Vagina (tissue), 2 donors: ENCODE data around the gene PSAPL1. TPM values are rescaled to one million over a fixed set of nuclear protein-coding genes. Genes with fewer than 3 reads are reported as not detected.

Experiments used
- DNase-seq, 2 donors: peaks; one replicate each; pipeline ENCODE4 v3.0.0-alpha.2; 2017; ENCODE audit errors: extremely low spot score in 2 of 2
- H3K27ac ChIP-seq: fragments of 200-600 bp; sonication (generic); one replicate; pipeline ENCODE4 v1.5.1; 2019
- H3K27me3 ChIP-seq: fragments of 200-600 bp; sonication (generic); one replicate; pipeline ENCODE4 v1.5.1; 2019
- H3K36me3 ChIP-seq, 2 donors: fragments of 200-600 bp; sonication (generic); one replicate each; pipeline ENCODE4 v1.5.1; 2017 to 2019
- H3K4me1 ChIP-seq: fragments of 200-600 bp; sonication (generic); one replicate; pipeline ENCODE4 v1.5.1; 2019
- H3K4me3 ChIP-seq, 2 donors: fragments of 200-600 bp; sonication (generic); 1 replicate in 1 of 2; 2 replicates in 1 of 2; pipeline ENCODE4 v1.5.1; 2016 to 2019
- H3K9me3 ChIP-seq: fragments of 200-600 bp; sonication (generic); one replicate; pipeline ENCODE4 v1.5.1; 2019
- CTCF ChIP-seq, 3 experiments: fragments of 450-650 bp in 2 of 3; fragments of 200-600 bp in 1 of 3; sonication (generic) in 1 of 3; IDR thresholded peaks; one replicate each; pipeline ENCODE4 v1.5.1; 2017 to 2019; ENCODE audit warnings: antibody characterized with exemption in 3 of 3, mild to moderate bottlenecking in 2 of 3, moderate library complexity in 2 of 3
- POLR2A ChIP-seq, 2 donors: fragments of 450-650 bp; IDR thresholded peaks; one replicate each; pipeline ENCODE4 v1.6.1; 2017; ENCODE audit warnings: antibody characterized with exemption in 2 of 2, mild to moderate bottlenecking in 2 of 2, moderate library complexity in 2 of 2
- POLR2AphosphoS5 ChIP-seq, 2 donors: sonication (generic); formaldehyde crosslinking; IDR thresholded peaks; one replicate each; pipeline ENCODE4 v1.9.0; 2017; ENCODE audit warnings: antibody characterized with exemption in 2 of 2, mild to moderate bottlenecking in 2 of 2, low read depth in 1 of 2; ENCODE audit not compliant: insufficient read depth in 1 of 2
- intact Hi-C: fragments of 100-400 bp; cut with DNase I; formaldehyde crosslinking; loops from one replicate; pipeline ENCODE4 v1.15.1; 2023
- total RNA-seq: library from RNA; depleted of rRNA; stranded (reverse); fragments of >200 nt; gene quantifications from one replicate; pipeline ENCODE4 v1.2.3, GENCODE V29; 2016

Gene PSAPL1
- total RNA-seq, 1 donor from 2014 or later, result not detected

DNA sequence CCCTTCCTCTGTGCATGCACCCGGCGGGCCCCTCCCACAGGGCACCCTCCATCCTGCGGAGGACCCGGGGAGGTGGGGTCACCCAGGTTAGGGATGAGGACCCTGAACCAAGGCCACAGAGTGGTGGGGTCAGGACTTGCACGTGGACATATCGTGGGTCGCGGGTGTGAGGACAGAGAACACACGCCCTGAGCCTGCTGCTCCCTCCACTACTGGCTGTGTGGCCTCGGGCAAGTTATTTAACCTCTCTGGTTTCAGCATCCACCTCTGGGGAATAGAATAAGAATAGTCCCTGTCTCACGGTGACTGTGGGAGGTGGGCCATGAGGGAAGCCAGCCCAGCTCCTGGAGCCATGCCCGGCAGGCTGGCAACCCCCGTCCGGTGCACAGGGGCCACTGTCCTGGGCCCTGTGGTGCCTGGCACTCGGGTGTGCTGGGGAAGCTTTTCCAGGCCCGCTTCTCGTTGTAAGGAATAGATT lies 5.1 kb downstream of the PSAPL1 start:
- Histone ChIP-seq H3K9me3 (no peaks in the 10 kb centered on the region), H3K36me3 (no peaks in the 10 kb centered on the region), H3K27me3 (no peaks in the 10 kb centered on the region), H3K4me3 (no peak overlapping the region), H3K4me1 (no peaks in the 10 kb centered on the region), H3K27ac (no peak overlapping the region)
- intact Hi-C loops, result no loop called here
- DNase-seq, result no peak
- TF ChIP-seq POLR2AphosphoS5 (IDR thresholded peaks at IDR 0.05; ENCODE audit: insufficient read depth in 1 of 2, low read depth in 1 of 2) (no peak), CTCF (IDR thresholded peaks at IDR 0.05) (no peak), POLR2A (IDR thresholded peaks at IDR 0.05) (no peak)

GRCh38 chr4:7429069-7429416 lies 5.7 kb downstream of the PSAPL1 start:
- Histone ChIP-seq H3K4me1 (no peaks in the 10 kb centered on the region), H3K27ac (no peak overlapping the region), H3K36me3 (no peaks in the 10 kb centered on the region), H3K4me3 (no peak overlapping the region), H3K27me3 (no peaks in the 10 kb centered on the region), H3K9me3 (no peaks in the 10 kb centered on the region)
- no peak for DNase-seq
- intact Hi-C loops, result no loop called here
- TF ChIP-seq POLR2A (IDR thresholded peaks at IDR 0.05) (no peak), POLR2AphosphoS5 (IDR thresholded peaks at IDR 0.05; ENCODE audit: insufficient read depth in 1 of 2, low read depth in 1 of 2) (no peak), CTCF (IDR thresholded peaks at IDR 0.05) (no peak)

DNA sequence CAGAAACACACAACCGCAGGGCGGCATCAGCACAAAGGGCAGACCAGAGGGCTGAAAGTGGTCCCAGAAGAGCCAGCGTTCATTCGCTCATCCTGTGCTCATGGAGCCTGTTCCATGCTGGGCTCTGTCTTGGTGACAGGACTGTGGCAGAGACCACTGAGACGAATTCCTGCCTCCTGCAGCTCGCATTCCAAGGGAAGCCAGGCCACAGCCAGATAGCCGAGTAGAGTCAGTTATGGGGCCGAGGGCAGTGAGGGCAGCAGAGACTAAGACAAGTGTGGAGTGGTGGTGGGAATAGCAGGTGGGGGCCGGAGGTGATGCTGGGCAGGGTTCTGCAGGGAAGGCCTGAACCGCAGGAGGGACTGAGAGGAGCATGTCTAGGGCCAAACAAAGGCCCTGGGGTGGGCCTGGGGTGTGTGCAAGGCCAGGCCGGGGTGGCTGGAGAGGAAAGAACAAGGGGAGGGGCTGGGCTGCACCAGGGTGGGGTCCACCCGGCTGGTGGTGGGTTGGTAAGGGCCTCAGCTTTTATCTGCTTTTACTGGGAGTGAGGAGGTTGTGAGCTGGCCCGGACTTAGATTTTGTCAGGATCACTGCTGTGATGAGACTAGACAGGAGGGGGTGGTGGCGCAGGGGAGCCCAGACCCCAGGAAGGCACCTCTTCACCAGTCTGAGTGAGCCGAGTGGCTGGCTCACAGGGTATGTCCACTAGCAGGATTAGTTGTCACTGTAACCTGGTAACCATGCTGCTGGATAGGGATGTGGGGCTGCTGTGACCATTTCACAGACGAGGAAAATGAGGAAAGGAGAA lies 6.3 kb downstream of the PSAPL1 start:
- DNase-seq, result no peak
- H3K4me3 ChIP-seq, result no peak overlapping the region
- TF ChIP-seq CTCF (IDR thresholded peaks at IDR 0.05) (no peak), POLR2A (IDR thresholded peaks at IDR 0.05) (no peak), POLR2AphosphoS5 (IDR thresholded peaks at IDR 0.05; ENCODE audit: insufficient read depth in 1 of 2, low read depth in 1 of 2) (no peak)
- H3K9me3 ChIP-seq, result no peaks in the 10 kb centered on the region
- no peak overlapping the region for H3K27ac ChIP-seq
- no peaks in the 10 kb centered on the region for H3K36me3 ChIP-seq
- H3K4me1 ChIP-seq, result no peaks in the 10 kb centered on the region
- intact Hi-C loops, result no loop called here
- no peaks in the 10 kb centered on the region for H3K27me3 ChIP-seq

DNA sequence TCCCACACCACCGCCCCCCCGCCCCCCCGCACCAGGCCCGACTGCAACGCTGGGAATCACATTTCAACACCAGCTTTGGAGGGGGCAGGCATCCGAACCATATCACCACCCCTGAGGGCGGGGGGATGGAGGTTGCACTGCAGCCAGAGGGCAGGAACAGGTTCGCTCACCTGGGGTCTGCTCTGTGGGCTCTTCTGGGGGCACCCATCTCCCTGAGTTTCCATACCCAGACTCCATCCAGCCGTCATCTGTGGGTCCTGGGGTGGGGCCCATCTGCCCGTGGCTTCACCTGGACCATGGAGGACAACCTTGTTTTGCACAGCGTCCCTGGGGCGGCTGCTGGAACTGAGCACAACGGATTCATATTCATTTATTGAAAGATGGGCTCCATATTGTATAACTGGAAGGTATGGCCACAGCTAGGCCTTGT lies 6.9 kb downstream of the PSAPL1 start:
- Histone ChIP-seq H3K36me3 (no peaks in the 10 kb centered on the region), H3K4me1 (no peaks in the 10 kb centered on the region), H3K4me3 (no peak overlapping the region), H3K27me3 (no peaks in the 10 kb centered on the region), H3K9me3 (no peaks in the 10 kb centered on the region), H3K27ac (no peak overlapping the region)
- DNase-seq, result no peak
- intact Hi-C loops, result no loop called here
- TF ChIP-seq CTCF (IDR thresholded peaks at IDR 0.05) (no peak), POLR2AphosphoS5 (IDR thresholded peaks at IDR 0.05; ENCODE audit: insufficient read depth in 1 of 2, low read depth in 1 of 2) (no peak), POLR2A (IDR thresholded peaks at IDR 0.05) (no peak)

DNA sequence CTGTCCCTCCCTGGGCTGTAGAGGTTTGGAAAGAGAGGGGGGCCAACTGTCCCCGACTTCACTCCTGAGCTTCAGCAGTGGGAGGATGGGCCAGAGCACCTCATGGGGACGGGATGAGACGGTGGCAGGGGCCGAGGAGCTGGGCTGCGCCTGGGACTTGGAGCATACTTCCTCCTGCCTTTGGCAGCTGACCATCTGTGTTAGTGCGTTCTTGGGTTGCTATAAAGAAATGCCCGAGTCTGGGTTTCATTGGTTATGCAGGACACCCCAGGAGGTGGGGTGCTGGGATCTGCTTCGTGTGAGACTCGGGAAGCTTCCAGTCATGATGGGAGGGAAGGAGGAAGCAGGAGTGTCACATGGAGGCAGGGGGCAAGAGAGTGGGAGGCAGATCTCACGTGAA lies 7.4 kb downstream of the PSAPL1 start:
- Histone ChIP-seq H3K27ac (no peak overlapping the region), H3K27me3 (no peaks in the 10 kb centered on the region), H3K36me3 (no peaks in the 10 kb centered on the region), H3K9me3 (no peaks in the 10 kb centered on the region), H3K4me3 (no peak overlapping the region), H3K4me1 (no peaks in the 10 kb centered on the region)
- no peak for TF ChIP-seq POLR2AphosphoS5 (IDR thresholded peaks at IDR 0.05; ENCODE audit: insufficient read depth in 1 of 2, low read depth in 1 of 2)
- TF ChIP-seq CTCF (IDR thresholded peaks at IDR 0.05), result no peak
- TF ChIP-seq POLR2A (IDR thresholded peaks at IDR 0.05), result no peak
- no peak for DNase-seq
- intact Hi-C loops, result no loop called here
